ENCODE data around the gene PTOV1. TPM values are rescaled to one million over a fixed set of nuclear protein-coding genes. Genes with fewer than 3 reads are reported as not detected.

PTOV1 gene
- total and polyA plus RNA-seq, 7 donors = 52.2 to 105 (median 63.8) TPM

DNA sequence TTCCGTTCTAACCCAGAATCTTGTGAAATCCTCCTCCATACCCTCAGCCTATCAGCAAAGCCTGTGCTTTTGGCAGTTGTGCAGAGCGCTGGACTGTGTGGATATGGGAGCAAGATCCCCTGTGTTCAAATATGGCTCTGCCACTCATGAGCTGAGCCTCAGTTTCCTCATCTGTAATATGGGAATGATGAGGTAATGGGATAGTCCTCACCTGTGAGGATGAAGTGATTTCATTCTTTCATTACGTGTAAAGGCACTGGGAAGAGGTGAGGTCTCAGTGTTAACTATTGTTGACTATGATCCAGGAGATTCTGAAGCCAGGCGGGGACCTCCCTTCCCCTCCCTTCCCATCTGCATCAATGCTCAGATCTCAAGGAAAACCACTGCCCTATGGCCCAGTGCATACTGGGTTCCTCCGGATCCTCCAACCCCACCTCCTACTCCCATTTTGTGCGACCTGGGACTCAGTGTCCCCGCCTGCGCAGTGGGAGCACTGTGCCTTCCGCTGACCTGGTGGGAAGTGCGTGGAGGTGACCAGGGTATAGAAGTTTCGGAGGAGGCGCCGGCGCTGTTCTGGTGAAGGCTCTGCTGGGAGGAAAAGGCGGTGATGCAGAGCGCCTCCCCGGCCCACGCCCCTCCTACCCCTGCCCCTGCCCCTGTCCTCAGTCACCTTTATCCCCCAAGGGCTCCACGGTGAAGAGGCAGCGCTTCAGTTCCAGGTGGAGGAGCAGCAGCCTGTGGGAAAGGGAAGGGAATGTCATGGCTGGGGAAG, 42.9 kb upstream of the PTOV1 start:
- Histone ChIP-seq H3K4me3 (peak overlapping the region in 3 of 4 donors; percentile 51 to 69 (median 69)), H3K36me3 (peaks cover 0 to 44% (median 6%) of the 10 kb centered on the region in 4 donors), H3K4me1 (peaks cover 0 to 30% (median 22%) of the 10 kb centered on the region in 4 donors), H3K27ac (peak overlapping the region; percentile 79 to 85 (median 83)), H3K27me3 (no peaks in the 10 kb centered on the region), H3K9me3 (no peaks in the 10 kb centered on the region)
- no peak for DNase-seq
- TF ChIP-seq POLR2A (IDR thresholded peaks at IDR 0.05) = no peak
- WGBS, 2 donors = 85% methylated on average over 20 of the region's 20 CpGs
- intact Hi-C loops (cut with DNase I) = no loop called here

DNA sequence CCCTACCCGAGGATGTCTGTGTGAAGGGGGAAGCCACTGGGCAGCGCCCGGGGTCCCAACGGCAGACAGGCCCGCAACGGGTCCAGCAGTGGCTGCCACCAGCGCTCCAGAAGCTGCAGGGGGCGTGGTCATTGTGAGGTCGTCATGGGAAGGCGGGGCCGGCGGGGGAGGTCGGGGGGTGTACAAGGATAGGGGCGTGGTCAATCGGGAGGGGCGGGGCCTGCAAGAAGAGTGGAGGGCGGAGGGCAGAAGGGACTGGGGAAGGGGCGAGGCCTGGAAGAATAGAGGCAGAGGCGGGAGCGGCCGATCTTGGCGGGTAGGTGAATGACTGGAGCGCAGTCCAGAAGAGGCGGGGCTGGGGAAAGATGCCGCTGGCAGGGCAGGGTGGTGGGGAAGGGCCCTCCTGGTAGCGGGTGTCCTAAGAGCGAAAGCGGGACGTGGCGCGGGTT, 42.2 kb upstream of the PTOV1 start:
- Histone ChIP-seq H3K9me3 (no peaks in the 10 kb centered on the region), H3K4me1 (peaks cover 0 to 30% (median 22%) of the 10 kb centered on the region in 4 donors), H3K27ac (peak overlapping the region; percentile 79 to 85 (median 83)), H3K27me3 (no peaks in the 10 kb centered on the region), H3K4me3 (peak overlapping the region; percentile 51 to 69 (median 66)), H3K36me3 (peaks cover 0 to 38% (median under 1%) of the 10 kb centered on the region in 4 donors)
- intact Hi-C loops (cut with DNase I) = no loop called here
- DNase-seq = peak; percentile 98
- WGBS, 2 donors = 3 to 6% methylated on average over 31 of the region's 31 CpGs
- TF ChIP-seq EP300 (IDR thresholded peaks at IDR 0.05) (no peak), POLR2AphosphoS5 (IDR thresholded peaks at IDR 0.05) (peak; percentile 71 to 85 (median 76))

DNA sequence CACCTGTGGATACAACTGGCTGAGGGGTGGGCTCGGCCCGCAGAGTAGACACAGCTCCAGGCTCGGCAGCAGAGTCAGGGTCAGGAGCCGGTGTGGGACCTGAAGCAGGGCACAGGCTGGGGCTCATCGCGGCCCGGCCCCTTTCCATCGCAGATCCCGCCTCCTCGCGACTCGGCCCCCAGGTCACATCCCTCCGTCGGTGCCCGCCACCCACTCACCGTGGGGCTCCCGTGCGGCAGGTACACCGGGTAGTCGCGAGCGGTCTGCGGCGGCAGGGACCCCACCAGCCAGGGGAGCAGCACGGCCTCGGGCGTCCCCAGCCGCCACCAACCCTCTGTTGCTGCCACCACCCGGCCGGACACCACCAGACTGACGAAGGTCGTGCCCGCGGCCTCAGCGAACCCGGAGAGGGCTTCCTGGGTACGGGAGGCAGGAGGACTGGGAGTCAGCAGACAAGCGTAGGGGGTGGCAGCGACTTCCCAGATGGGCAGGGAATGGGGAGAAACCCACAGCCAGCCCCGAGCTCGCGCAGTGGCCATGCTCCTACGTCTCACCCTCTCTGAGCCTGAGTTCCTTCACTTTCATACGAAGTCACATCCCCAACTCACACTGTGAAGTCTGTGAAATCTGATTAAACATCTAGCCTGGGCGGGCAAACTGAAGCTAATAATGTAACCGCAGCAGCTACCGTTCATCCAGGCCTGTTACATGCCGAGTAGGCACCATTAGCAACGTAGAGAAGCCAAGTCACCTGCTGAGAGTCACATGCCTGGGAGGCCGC, 41.6 kb upstream of the PTOV1 start:
- Histone ChIP-seq H3K9me3 (no peaks in the 10 kb centered on the region), H3K4me1 (peaks cover 0 to 33% (median 24%) of the 10 kb centered on the region in 4 donors), H3K4me3 (peak overlapping the region; percentile 51 to 69 (median 66)), H3K36me3 (peaks cover 0 to 32% (median 0%) of the 10 kb centered on the region in 4 donors), H3K27me3 (no peaks in the 10 kb centered on the region), H3K27ac (peak overlapping the region; percentile 79 to 85 (median 83))
- DNase-seq = peak; percentile 84
- intact Hi-C loops (cut with DNase I) = no loop called here
- TF ChIP-seq POLR2AphosphoS5 (IDR thresholded peaks at IDR 0.05) = peak in 1 of 4 donors; percentile 29
- no peak for TF ChIP-seq EP300 (IDR thresholded peaks at IDR 0.05)
- no peak for TF ChIP-seq POLR2A (IDR thresholded peaks at IDR 0.05)
- TF ChIP-seq, protein P1, sequence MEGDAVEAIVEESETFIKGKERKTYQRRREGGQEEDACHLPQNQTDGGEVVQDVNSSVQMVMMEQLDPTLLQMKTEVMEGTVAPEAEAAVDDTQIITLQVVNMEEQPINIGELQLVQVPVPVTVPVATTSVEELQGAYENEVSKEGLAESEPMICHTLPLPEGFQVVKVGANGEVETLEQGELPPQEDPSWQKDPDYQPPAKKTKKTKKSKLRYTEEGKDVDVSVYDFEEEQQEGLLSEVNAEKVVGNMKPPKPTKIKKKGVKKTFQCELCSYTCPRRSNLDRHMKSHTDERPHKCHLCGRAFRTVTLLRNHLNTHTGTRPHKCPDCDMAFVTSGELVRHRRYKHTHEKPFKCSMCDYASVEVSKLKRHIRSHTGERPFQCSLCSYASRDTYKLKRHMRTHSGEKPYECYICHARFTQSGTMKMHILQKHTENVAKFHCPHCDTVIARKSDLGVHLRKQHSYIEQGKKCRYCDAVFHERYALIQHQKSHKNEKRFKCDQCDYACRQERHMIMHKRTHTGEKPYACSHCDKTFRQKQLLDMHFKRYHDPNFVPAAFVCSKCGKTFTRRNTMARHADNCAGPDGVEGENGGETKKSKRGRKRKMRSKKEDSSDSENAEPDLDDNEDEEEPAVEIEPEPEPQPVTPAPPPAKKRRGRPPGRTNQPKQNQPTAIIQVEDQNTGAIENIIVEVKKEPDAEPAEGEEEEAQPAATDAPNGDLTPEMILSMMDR (IDR thresholded peaks at IDR 0.05) = no peak
- 12 to 13% methylated on average over 50 of the region's 50 CpGs for WGBS, 2 donors

DNA sequence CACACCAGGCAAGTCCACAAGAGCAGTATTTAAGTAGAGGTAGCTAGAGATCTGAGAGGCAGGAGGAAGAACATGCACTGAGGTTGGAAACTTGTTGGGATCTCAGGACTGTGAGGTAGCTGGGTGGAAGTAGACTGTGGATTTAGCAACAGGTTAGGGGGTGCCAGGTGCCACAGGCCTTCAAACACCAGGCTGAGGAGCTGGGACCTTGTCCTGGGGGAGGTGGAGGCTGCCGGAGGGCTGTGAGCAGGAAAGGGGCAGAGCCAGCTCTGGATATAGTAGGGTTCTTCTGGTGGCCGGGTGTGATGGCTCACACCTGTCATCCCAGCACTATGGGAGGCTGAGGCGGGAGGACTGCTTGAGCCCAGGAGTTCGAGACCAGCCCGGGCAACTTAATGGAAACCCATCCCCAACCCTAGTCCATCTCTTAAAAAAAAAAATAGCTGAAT, 41.0 kb upstream of the PTOV1 start:
- intact Hi-C loops (cut with DNase I) = no loop called here
- Histone ChIP-seq H3K9me3 (no peaks in the 10 kb centered on the region), H3K4me3 (peak overlapping the region; percentile 51 to 69 (median 66)), H3K36me3 (peaks cover 0 to 27% (median 0%) of the 10 kb centered on the region in 4 donors), H3K27me3 (no peaks in the 10 kb centered on the region), H3K4me1 (peaks cover 0 to 33% (median 24%) of the 10 kb centered on the region in 4 donors), H3K27ac (peak overlapping the region; percentile 79 to 85 (median 83))
- WGBS, 2 donors = 93 to 95% methylated on average over 5 of the region's 5 CpGs
- no peak for DNase-seq
- TF ChIP-seq POLR2AphosphoS5 (IDR thresholded peaks at IDR 0.05) (no peak), POLR2A (IDR thresholded peaks at IDR 0.05) (no peak), EP300 (IDR thresholded peaks at IDR 0.05) (no peak)
- TF ChIP-seq, protein P1 (IDR thresholded peaks at IDR 0.05) = no peak

DNA sequence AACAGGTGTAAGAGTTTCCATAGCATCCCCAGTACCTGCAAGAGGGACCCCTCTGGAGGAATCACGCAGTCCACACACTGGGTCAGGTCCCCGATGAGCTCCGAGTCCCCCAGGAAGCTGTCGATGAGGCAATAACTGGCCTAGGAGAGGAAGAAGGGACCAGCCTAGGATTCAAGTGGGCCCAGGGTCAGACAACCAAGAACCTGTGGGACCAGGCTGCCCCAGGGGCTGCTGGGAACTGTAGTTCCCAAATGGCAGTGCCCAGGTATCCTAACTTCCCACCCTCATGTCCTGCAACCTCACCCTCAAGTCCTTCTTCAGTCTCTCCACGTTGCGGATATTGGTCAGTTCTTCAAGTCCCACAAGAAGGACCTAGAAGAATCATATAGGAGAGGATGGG, 39.6 kb upstream of the PTOV1 start:
- Histone ChIP-seq H3K27ac (no peak overlapping the region), H3K9me3 (no peaks in the 10 kb centered on the region), H3K36me3 (peaks cover 0 to 14% (median 0%) of the 10 kb centered on the region in 4 donors), H3K4me1 (peaks cover 0 to 33% (median 24%) of the 10 kb centered on the region in 4 donors), H3K27me3 (no peaks in the 10 kb centered on the region), H3K4me3 (no peak overlapping the region)
- WGBS, 2 donors = 93 to 95% methylated on average over 6 of the region's 6 CpGs
- no peak for DNase-seq
- TF ChIP-seq POLR2A (IDR thresholded peaks at IDR 0.05) (no peak), EP300 (IDR thresholded peaks at IDR 0.05) (no peak), POLR2AphosphoS5 (IDR thresholded peaks at IDR 0.05) (no peak)
- TF ChIP-seq, protein P1 (IDR thresholded peaks at IDR 0.05) = no peak
- intact Hi-C loops (cut with DNase I) = no loop called here
